HG03064 (cell line): Measurements from ENCODE around the gene GSTM2.

Source experiments
- ATAC-seq: cut with Tn5 transposase; IDR thresholded peaks from one replicate; pipeline ENCODE4 v1.9.1; 2021; ENCODE audit warnings: low read depth; ENCODE audit not compliant: unreplicated experiment

GSTM2 gene

GRCh38 chr1:109629372-109630030 lies 38.4 kb upstream of the GSTM2 start:
- no peak for ATAC-seq

DNA sequence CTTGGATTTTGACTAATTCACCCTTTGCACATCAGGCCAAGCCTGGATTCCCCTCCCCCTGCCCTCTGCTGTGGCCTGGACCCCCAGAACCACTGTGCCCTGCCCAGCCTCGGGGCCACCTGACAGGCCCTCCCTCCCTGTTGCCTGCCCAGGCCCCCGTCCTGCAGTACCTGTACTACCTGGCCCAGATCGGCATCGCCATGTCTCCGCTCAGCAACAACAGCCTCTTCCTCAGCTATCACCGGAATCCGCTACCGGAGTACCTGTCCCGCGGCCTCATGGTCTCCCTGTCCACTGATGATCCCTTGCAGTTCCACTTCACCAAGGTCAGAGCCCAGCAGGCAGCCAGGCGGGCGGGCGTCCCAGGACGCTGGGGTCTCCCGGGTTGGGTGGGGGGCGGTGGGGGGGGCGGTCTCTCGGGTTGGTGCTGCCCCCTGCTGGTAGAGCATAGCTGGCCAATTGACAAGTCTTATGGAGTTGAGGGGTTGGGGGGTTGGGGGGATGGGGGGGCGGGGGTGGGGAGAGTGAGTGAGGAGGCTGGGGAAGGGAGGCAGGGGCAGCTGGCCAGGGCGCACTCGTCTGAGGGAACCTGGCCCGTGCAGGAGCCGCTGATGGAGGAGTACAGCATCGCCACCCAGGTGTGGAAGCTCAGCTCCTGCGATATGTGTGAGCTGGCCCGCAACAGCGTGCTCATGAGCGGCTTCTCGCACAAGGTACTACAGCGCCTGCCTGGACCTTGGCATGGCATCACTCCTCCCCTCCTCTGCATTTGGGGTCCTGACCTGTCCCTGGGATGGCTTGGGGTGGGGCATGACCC lies 37.6 kb upstream of the GSTM2 start:
- no peak for ATAC-seq

DNA sequence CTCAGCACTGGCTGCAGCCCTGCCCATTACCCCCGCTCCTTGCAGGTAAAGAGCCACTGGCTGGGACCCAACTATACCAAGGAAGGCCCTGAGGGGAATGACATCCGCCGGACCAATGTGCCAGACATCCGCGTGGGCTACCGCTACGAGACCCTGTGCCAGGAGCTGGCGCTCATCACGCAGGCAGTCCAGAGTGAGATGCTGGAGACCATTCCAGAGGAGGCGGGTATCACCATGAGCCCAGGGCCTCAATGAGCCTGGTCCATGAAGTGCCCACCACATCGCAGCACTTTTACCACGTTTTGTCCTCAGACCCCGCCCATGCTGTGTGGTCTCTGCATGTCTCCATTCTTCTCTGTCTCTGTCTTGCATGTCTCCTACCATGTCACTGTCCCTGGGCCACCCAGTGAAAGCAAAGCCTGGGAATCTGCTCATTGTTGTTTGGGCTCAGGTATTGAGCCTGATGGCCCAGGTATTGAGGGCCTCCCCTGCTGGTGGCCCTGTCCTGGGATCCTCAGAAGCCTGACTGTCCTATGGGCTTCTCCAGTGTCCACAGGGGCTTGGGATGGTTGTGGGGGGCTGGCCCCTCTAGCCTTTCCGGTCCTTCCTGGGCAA lies 36.9 kb upstream of the GSTM2 start:
- no peak for ATAC-seq

DNA sequence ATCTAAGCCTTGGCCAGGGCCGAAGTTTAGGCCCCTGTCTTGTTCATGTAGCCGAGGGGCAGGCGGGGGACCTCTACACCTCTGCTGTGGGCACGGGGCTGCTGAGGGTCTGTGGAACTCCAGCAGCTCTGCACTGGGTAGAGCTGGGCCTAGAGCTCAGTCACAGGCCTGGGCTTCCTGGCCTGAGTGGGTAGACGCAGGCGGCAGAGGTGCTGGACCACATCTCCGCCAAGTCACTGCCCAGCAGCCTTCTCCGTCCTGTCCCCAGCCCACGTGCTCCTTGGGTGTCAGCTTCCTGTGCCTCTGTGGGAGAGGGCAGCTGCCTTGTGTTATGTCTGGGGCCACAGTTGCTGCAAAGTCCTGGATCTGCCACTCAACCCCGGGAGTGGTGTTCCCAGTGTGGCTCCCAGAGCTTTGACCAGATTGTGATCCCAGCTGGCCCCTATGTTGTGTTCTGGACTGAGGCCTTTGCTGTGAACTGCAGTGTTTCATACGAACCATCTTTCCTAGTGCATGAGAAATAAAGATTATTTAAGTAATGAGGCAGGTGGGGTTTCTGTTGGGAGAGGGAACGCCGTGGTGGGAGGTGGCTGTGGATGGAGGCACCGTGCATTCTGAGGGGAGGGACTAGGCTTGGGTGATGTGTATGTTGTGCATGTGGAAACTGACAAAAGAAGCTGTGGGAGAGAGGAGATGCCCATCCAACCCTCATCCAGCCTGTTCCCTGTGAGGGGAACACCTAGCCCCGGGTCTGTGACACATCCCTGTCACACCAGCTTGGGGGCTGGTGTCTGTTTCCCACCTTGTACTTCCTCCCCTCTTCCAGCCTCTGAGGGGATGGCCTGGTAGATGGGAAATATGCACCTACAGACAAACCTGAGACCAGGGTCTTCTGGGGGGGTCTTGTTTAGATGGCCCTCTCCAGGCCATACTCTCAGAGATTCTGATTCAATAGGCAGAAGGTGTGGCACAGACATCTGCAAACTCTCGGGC lies 36.0 kb upstream of the GSTM2 start:
- ATAC-seq = no peak

DNA sequence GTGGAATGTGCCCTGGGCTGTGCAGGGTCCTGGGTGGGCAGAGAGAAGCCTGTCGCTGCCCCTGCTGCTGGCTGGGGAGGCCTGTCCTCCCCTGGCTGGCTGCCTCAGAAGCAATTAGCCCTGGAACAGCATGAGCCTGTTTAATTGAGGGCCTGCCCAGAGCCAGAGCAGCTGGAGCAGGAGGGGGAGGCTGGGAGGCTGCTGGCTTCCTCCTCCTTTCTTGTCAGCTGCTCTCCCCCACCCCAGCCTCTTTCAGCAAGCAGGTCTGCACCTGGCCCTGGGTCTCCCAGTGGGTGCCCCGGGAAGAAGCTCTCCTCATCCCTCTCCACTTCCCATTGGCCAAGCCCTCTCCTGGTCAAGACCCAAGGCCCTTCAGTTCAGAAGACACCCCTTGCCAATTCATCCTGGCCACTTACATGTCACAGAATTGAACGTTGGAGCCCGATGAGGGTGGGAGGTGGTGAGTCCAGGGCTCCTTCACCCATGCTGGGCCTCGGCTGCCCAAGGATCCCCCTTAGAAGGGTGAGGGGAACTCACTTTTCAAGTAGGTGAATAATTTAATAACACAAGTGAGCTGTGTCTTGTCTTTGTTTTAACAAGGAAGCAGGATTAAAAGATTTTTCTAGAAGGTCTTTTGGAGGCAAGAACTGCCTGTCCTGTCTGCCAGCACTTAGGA lies 35.0 kb upstream of the GSTM2 start:
- no peak for ATAC-seq

GRCh38 chr1:109634292-109634691 lies 33.6 kb upstream of the GSTM2 start:
- no peak for ATAC-seq

GRCh38 chr1:109634771-109635750 lies 32.8 kb upstream of the GSTM2 start:
- no peak for ATAC-seq

GRCh38 chr1:109635862-109636200 lies 32.0 kb upstream of the GSTM2 start:
- no peak for ATAC-seq

- no peak for ATAC-seq
Measured at GRCh38 chr1:109636201-109636952, 31.5 kb upstream of the GSTM2 start.

DNA sequence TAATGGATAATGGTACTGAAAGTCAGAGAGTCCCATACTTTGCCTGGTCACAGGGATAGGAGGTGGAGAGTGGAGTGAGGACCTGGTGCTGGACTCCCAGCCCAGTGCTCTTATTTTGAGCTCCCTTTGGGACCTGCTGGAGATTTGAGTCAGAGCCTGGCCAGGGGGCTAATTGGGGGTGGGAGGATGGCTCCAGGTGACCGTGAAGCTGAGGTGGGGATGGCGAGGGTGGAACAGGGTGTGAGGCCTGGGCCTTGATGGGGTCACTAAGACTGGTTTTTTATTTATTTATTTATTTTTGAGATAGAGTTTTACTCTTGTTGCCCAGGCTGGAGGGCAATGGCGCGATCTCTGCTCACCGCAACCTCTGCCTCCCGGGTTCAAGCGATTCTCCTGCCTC lies 30.4 kb upstream of the GSTM2 start:
- no peak for ATAC-seq

GRCh38 chr1:109639063-109639840 lies 28.6 kb upstream of the GSTM2 start:
- ATAC-seq = no peak

- no peak for ATAC-seq
Measured at GRCh38 chr1:109639841-109640184, 28.0 kb upstream of the GSTM2 start.

GRCh38 chr1:109640285-109640865 lies 27.5 kb upstream of the GSTM2 start:
- ATAC-seq = no peak

GRCh38 chr1:109641078-109641740 lies 26.6 kb upstream of the GSTM2 start:
- ATAC-seq = no peak

DNA sequence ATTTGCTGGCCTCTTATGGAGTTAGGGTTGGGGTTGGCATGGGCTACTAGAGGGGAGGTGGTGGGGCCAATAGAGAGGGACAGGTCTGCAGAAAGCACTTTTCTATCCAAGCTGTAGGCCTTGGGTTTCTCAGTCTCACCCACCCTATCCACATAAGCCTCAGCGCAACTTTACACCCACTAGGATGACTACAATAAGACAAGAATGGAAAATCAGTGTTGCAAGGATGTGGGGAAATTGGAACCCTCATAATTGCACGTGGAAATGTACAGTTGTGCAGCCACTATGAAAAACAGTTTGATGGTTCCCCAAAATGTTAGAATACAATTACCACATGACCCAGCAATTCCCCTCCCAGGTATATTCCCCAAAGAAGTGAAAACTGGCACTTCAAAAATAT lies 26.0 kb upstream of the GSTM2 start:
- ATAC-seq = no peak

DNA sequence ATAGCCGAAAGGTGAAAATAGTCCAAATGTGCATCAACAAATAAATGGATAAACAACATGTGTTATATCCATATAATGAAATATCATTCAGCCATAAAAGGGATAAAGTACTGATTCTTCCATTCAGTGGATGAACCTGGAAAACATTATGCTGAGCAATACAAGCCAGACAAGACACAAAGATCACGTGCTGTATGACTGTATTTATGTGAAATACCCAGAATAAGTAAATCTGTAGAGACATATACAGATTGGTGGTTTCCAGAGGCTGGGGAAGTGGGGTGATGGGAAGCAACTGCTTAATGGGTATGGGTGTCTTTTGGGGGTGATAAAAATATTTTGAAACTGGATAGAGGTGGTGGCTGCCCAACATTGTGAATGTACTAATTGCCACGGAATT lies 25.2 kb upstream of the GSTM2 start:
- ATAC-seq = no peak
